Esophagus squamous epithelium (tissue), 5 donors: ENCODE results near the gene PPP2R2C. TPM values are rescaled to one million over a fixed set of nuclear protein-coding genes. Genes with fewer than 3 reads are reported as not detected.

Experiments used
- DNase-seq: peaks from one replicate; lab custom pipeline; 2025; lab: John Stamatoyannopoulos, UW
- H3K27ac ChIP-seq, 4 donors: fragments of 200-600 bp; sonication (generic); one replicate each; pipeline ENCODE4 v1.5.1; 2016 to 2019; ENCODE audit warnings: mild to moderate bottlenecking in 1 of 4
- H3K27me3 ChIP-seq, 4 donors: fragments of 200-600 bp; sonication (generic); 1 replicate in 3 of 4; 2 replicates in 1 of 4; pipeline versions ENCODE4 v1.5.1 to v1.6.0; 2017 to 2021; ENCODE audit warnings: antibody characterized with exemption in 1 of 4
- H3K36me3 ChIP-seq, 3 donors: fragments of 200-600 bp; sonication (generic); one replicate each; pipeline ENCODE4 v1.5.1; 2016 to 2019
- H3K4me1 ChIP-seq, 3 donors: fragments of 200-600 bp; sonication (generic); one replicate each; pipeline ENCODE4 v1.5.1; 2017 to 2019
- H3K4me3 ChIP-seq, 4 donors: fragments of 200-600 bp; sonication (generic); 1 replicate in 3 of 4; 2 replicates in 1 of 4; pipeline ENCODE4 v1.5.1; 2016 to 2019; ENCODE audit warnings: mild to moderate bottlenecking in 2 of 4, moderate library complexity in 1 of 4
- H3K9me3 ChIP-seq, 3 donors: fragments of 200-600 bp; sonication (generic); one replicate each; pipeline ENCODE4 v1.5.1; 2016 to 2019
- CTCF ChIP-seq, 6 experiments: fragments of 450-650 bp in 4 of 6; fragments of 200-600 bp in 2 of 6; sonication (generic) in 2 of 6; IDR thresholded peaks; one replicate each; pipeline ENCODE4 v1.5.1; 2016 to 2019; ENCODE audit warnings: antibody characterized with exemption in 6 of 6, mild to moderate bottlenecking in 4 of 6, moderate library complexity in 4 of 6
- POLR2A ChIP-seq, 4 donors: fragments of 450-650 bp; IDR thresholded peaks; one replicate each; pipeline ENCODE4 v1.6.1; 2017; ENCODE audit warnings: antibody characterized with exemption in 4 of 4, mild to moderate bottlenecking in 4 of 4, moderate library complexity in 3 of 4
- WGBS, 2 donors: methylation state at CpG; one replicate each; pipeline ENCODE4 v1.1.5; 2018; 5-methylcytosine and 5-hydroxymethylcytosine counted together
- intact Hi-C: fragments of 100-400 bp; cut with DNase I; formaldehyde crosslinking; loops from one replicate; pipeline ENCODE4 v1.15.0; 2022
- total RNA-seq, 4 donors: library from RNA; depleted of rRNA; stranded (reverse); fragments of >200 nt; gene quantifications; one replicate each; pipeline ENCODE4 v1.1.0, GENCODE V29; 2016
- donor health status: DM: yes; HTN: yes; CAD: no.

PPP2R2C gene
- total RNA-seq, 4 donors from 2014 or later = 26.9 to 76.3 (median 53.7) TPM

GRCh38 chr4:6334203-6334887 is 138.1 kb downstream of the PPP2R2C start:
- intact Hi-C loops = loop anchor here (10.0 kb wide), 1 partner anchor 210 kb away; no protein-coding TSS in a partner anchor
- no peak for DNase-seq
- peaks cover 0 to 62% (median 0%) of the 10 kb centered on the region in 4 donors for H3K27me3 ChIP-seq
- no peaks in the 10 kb centered on the region for H3K4me1 ChIP-seq
- no peak overlapping the region for H3K27ac ChIP-seq
- no peak overlapping the region for H3K4me3 ChIP-seq
- peaks cover 0 to 41% (median 9%) of the 10 kb centered on the region in 3 donors for H3K36me3 ChIP-seq
- H3K9me3 ChIP-seq = peaks cover 0 to 6% (median 0%) of the 10 kb centered on the region in 3 donors
- WGBS, 2 donors = 41 to 48% methylated on average over 4 to 5 of the region's 5 CpGs
- TF ChIP-seq CTCF (IDR thresholded peaks at IDR 0.05) = no peak
- TF ChIP-seq POLR2A (IDR thresholded peaks at IDR 0.05) = no peak

- H3K27me3 ChIP-seq = peaks cover 0 to 56% (median 0%) of the 10 kb centered on the region in 4 donors
- H3K9me3 ChIP-seq = peaks cover 0 to 6% (median 0%) of the 10 kb centered on the region in 3 donors
- intact Hi-C loops = loop anchor here (10.0 kb wide), 1 partner anchor 211 kb away; no protein-coding TSS in a partner anchor
- 83 to 84% methylated on average over 17 to 19 of the region's 19 CpGs for WGBS, 2 donors
- TF ChIP-seq POLR2A (IDR thresholded peaks at IDR 0.05) (no peak), CTCF (IDR thresholded peaks at IDR 0.05) (peak in 4 of 6 experiments; percentile 15 to 54 (median 34))
- no peaks in the 10 kb centered on the region for H3K4me1 ChIP-seq
- H3K36me3 ChIP-seq = peaks cover 0 to 47% (median 9%) of the 10 kb centered on the region in 3 donors
- no peak overlapping the region for H3K4me3 ChIP-seq
- DNase-seq = no peak
- H3K27ac ChIP-seq = no peak overlapping the region
Measured at GRCh38 chr4:6333301-6334202, 138.9 kb downstream of the PPP2R2C start.

GRCh38 chr4:6332669-6333050 is 139.8 kb downstream of the PPP2R2C start:
- H3K27ac ChIP-seq = no peak overlapping the region
- H3K36me3 ChIP-seq = peaks cover 0 to 51% (median 9%) of the 10 kb centered on the region in 3 donors
- intact Hi-C loops = loop anchor here (10.0 kb wide), 1 partner anchor 212 kb away; no protein-coding TSS in a partner anchor
- no peak for TF ChIP-seq CTCF (IDR thresholded peaks at IDR 0.05)
- no peak for TF ChIP-seq POLR2A (IDR thresholded peaks at IDR 0.05)
- DNase-seq = no peak
- no peak overlapping the region for H3K4me3 ChIP-seq
- peaks cover 0 to 56% (median 0%) of the 10 kb centered on the region in 4 donors for H3K27me3 ChIP-seq
- 82 to 86% methylated on average over 3 to 6 of the region's 6 CpGs for WGBS, 2 donors
- no peaks in the 10 kb centered on the region for H3K4me1 ChIP-seq
- H3K9me3 ChIP-seq = peaks cover 0 to 6% (median 0%) of the 10 kb centered on the region in 3 donors

GRCh38 chr4:6332042-6332668 is 140.3 kb downstream of the PPP2R2C start:
- Histone ChIP-seq H3K27ac (no peak overlapping the region), H3K9me3 (peaks cover 0 to 6% (median 0%) of the 10 kb centered on the region in 3 donors), H3K4me1 (peaks cover 0 to 3% (median 0%) of the 10 kb centered on the region in 3 donors), H3K4me3 (no peak overlapping the region), H3K36me3 (peaks cover 0 to 51% (median 9%) of the 10 kb centered on the region in 3 donors), H3K27me3 (peaks cover 0 to 55% (median 0%) of the 10 kb centered on the region in 4 donors)
- intact Hi-C loops = loop anchor here (10.0 kb wide), 1 partner anchor 213 kb away; no protein-coding TSS in a partner anchor
- 40 to 52% methylated on average over 5 to 7 of the region's 18 CpGs for WGBS, 2 donors
- TF ChIP-seq CTCF (IDR thresholded peaks at IDR 0.05) (peak; percentile 13 to 66 (median 54)), POLR2A (IDR thresholded peaks at IDR 0.05) (no peak)
- no peak for DNase-seq
